ENCODE data around the gene DNM1. TPM values are rescaled to one million over a fixed set of nuclear protein-coding genes. Genes with fewer than 3 reads are reported as not detected.

Gene DNM1
- polyA plus RNA-seq, 1 of the 3 experiments (the other 2 are of a cell fraction): 35.7 TPM

- WGBS (ENCODE audit: low lambda C conversion rate): 95% methylated on average over 8 of the region's 11 CpGs
- no peak overlapping the region for H3K27ac ChIP-seq (ENCODE audit: low read depth in 2 of 2, low read length in 1 of 2)
- no peaks in the 10 kb centered on the region for H3K27me3 ChIP-seq (ENCODE audit: insufficient read depth)
- no peaks in the 10 kb centered on the region for H3K9me3 ChIP-seq
- H3K9me2 ChIP-seq: no peaks in the 10 kb centered on the region
- peaks cover 0 to 4% of the 10 kb centered on the region in 2 experiments; a peak in 1 of 4 replicates for H3K4me1 ChIP-seq (ENCODE audit: control insufficient read depth in 1 of 2, insufficient read depth in 2 of 2, low read depth in 1 of 2, low read length in 1 of 2)
- H4K20me1 ChIP-seq (ENCODE audit: insufficient read depth): no peaks in the 10 kb centered on the region
- no peak overlapping the region for H3K9ac ChIP-seq
- H3K79me2 ChIP-seq (ENCODE audit: insufficient read depth): no peaks in the 10 kb centered on the region
- DNase-seq: no peak
- H3F3A ChIP-seq (replicated peaks; ENCODE audit: insufficient read depth): peaks cover 25% of the 10 kb centered on the region
- H3K4me2 ChIP-seq: no peak overlapping the region
- POLR2A ChIA-PET: no interaction called here
- no peak overlapping the region for H3K4me3 ChIP-seq (ENCODE audit: low read depth in 2 of 2, low read length in 1 of 2)
- CTCF ChIA-PET: interaction anchor here (0.9 to 1.7 kb wide), 2 partner anchors 10 to 38 kb away, joined by 3 to 5 read pairs; no protein-coding TSS in a partner anchor
- TF ChIP-seq ELF1 (IDR thresholded peaks at IDR 0.05) (no peak), TCF12 (IDR thresholded peaks at IDR 0.05) (no peak), REST (IDR thresholded peaks at IDR 0.05; ENCODE audit: low read depth, low read length) (no peak), CHD2 (IDR thresholded peaks at IDR 0.05; ENCODE audit: low read length, partially characterized antibody) (no peak), NRF1 (IDR thresholded peaks at IDR 0.05; ENCODE audit: low read depth, low read length) (no peak), IRF3 (IDR thresholded peaks at IDR 0.05; ENCODE audit: low read depth, low read length) (no peak), ZBTB33 (IDR thresholded peaks at IDR 0.05; ENCODE audit: borderline replicate concordance, low read depth) (no peak), JUND (IDR thresholded peaks at IDR 0.05) (no peak), SMC3 (IDR thresholded peaks at IDR 0.05; ENCODE audit: low read depth, low read length) (no peak), GATA2 (CRISPR knock-in tag; IDR thresholded peaks at IDR 0.05) (no peak), RAD21 (IDR thresholded peaks at IDR 0.05; ENCODE audit: low read length) (no peak), PBX3 (IDR thresholded peaks at IDR 0.05) (no peak), TEAD4 (IDR thresholded peaks at IDR 0.05; ENCODE audit: borderline replicate concordance, insufficient read depth) (no peak), RFX5 (IDR thresholded peaks at IDR 0.05; ENCODE audit: low read length) (no peak), FOSL2 (IDR thresholded peaks at IDR 0.05; ENCODE audit: borderline replicate concordance, low read depth) (no peak), MEF2A (IDR thresholded peaks at IDR 0.05; ENCODE audit: borderline replicate concordance, low read depth) (no peak), EZH2phosphoT487 (IDR thresholded peaks at IDR 0.05; ENCODE audit: borderline replicate concordance, low read depth) (no peak), NFIC (IDR thresholded peaks at IDR 0.05; ENCODE audit: borderline replicate concordance) (no peak)
- peaks cover 32 to 58% of the 10 kb centered on the region in 2 experiments for H3K36me3 ChIP-seq (replicated peaks in 1 of 2; ENCODE audit: control insufficient read depth in 1 of 2, insufficient read depth in 2 of 2, low read length in 1 of 2)
- no peak overlapping the region for H2AFZ ChIP-seq (ENCODE audit: low read depth)
Measured at GRCh38 chr9:128257907-128258306, 54.7 kb downstream of the DNM1 start.

All from SK-N-SH (cell line).